Measurements from ENCODE around the gene GALNT2.

The GALNT2 gene

GRCh38 chr1:230243583-230244353 lies 176.7 kb downstream of the GALNT2 start:
- no peak for DNase-seq

GRCh38 chr1:230246551-230246950 lies 179.5 kb downstream of the GALNT2 start:
- DNase-seq: no peak

GRCh38 chr1:230248016-230248888 lies 181.2 kb downstream of the GALNT2 start:
- DNase-seq: no peak

GRCh38 chr1:230248889-230249270 lies 181.8 kb downstream of the GALNT2 start:
- no peak for DNase-seq

GRCh38 chr1:230249695-230250480 lies 182.8 kb downstream of the GALNT2 start:
- no peak for DNase-seq

- no peak for DNase-seq
Measured at GRCh38 chr1:230250666-230251065, 183.6 kb downstream of the GALNT2 start.

- no peak for DNase-seq
Measured at GRCh38 chr1:230251644-230252191, 184.7 kb downstream of the GALNT2 start.

GRCh38 chr1:230253150-230253549 lies 186.1 kb downstream of the GALNT2 start:
- DNase-seq: no peak

GRCh38 chr1:230254265-230254664 lies 187.2 kb downstream of the GALNT2 start:
- no peak for DNase-seq

GRCh38 chr1:230255116-230255515 lies 188.1 kb downstream of the GALNT2 start:
- no peak for DNase-seq

- DNase-seq: no peak
Measured at GRCh38 chr1:230255991-230256390, 189.0 kb downstream of the GALNT2 start.

- DNase-seq: no peak
Measured at GRCh38 chr1:230256896-230257295, 189.9 kb downstream of the GALNT2 start.

GRCh38 chr1:230259621-230260020 lies 192.6 kb downstream of the GALNT2 start:
- no peak for DNase-seq

GRCh38 chr1:230260831-230261230 lies 193.8 kb downstream of the GALNT2 start:
- no peak for DNase-seq

GRCh38 chr1:230261928-230262650 lies 195.1 kb downstream of the GALNT2 start:
- DNase-seq: no peak

- DNase-seq: no peak
Measured at GRCh38 chr1:230262867-230263567, 196.0 kb downstream of the GALNT2 start.

GRCh38 chr1:230263568-230264195 lies 196.6 kb downstream of the GALNT2 start:
- DNase-seq: no peak

GRCh38 chr1:230264342-230264741 lies 197.3 kb downstream of the GALNT2 start:
- DNase-seq: no peak

GRCh38 chr1:230265200-230266115 lies 198.4 kb downstream of the GALNT2 start:
- DNase-seq: no peak

GRCh38 chr1:230266456-230266855 lies 199.4 kb downstream of the GALNT2 start:
- no peak for DNase-seq

All from right forelimb (tissue), 1 donor.